OCI-LY3 (cell line): ENCODE results near the gene SIPA1L2.

ENCODE experiments used
- H2AFZ ChIP-seq: fragments of 200-600, 300-600 bp; shearing (Covaris generic); 2 replicates; pipeline ENCODE4 v1.6.0; 2014; ENCODE audit warnings: antibody characterized with exemption, low read depth, low read length
- H3K27ac ChIP-seq: fragments of 200-600, 300-600 bp; sonication (generic); 2 replicates; pipeline ENCODE4 v1.5.1; 2014; ENCODE audit warnings: mild to moderate bottlenecking, low read length, moderate library complexity, mixed read lengths
- H3K27me3 ChIP-seq: fragments of 200-600, 300-600 bp; sonication (generic); 2 replicates; pipeline ENCODE4 v1.6.1; 2014; ENCODE audit warnings: low read depth, low read length, mixed read lengths
- H3K36me3 ChIP-seq: fragments of 200-600, 300-600 bp; sonication (generic); replicated peaks from 2 replicates; pipeline ENCODE3; 2014; ENCODE audit warnings: low read depth, low read length, mixed read lengths
- H3K4me1 ChIP-seq: fragments of 300-600, 200-600 bp; sonication (generic); 2 replicates; pipeline ENCODE4 v1.6.1; 2014; ENCODE audit warnings: low read length, mixed read lengths
- H3K4me2 ChIP-seq: fragments of 200-600, 300-600 bp; sonication (generic); 2 replicates; pipeline ENCODE4 v1.6.1; 2014; ENCODE audit warnings: low read length, mixed read lengths
- H3K4me3 ChIP-seq: fragments of 300-600, 200-600 bp; sonication (generic); 2 replicates; pipeline ENCODE4 v1.5.1; 2014; ENCODE audit warnings: antibody characterized with exemption, mild to moderate bottlenecking, low read length, moderate library complexity
- H3K79me2 ChIP-seq: fragments of 300-600, 200-600 bp; shearing (Covaris generic); 2 replicates; pipeline ENCODE4 v1.6.1; 2014; ENCODE audit warnings: mild to moderate bottlenecking, low read length, mixed read lengths
- H3K9ac ChIP-seq: fragments of 300-600, 200-600 bp; shearing (Covaris generic); 2 replicates; pipeline ENCODE4 v1.6.0; 2014; ENCODE audit warnings: mild to moderate bottlenecking, low read length, moderate library complexity
- H3K9me3 ChIP-seq: fragments of 200-600, 300-600 bp; shearing (Covaris generic); 2 replicates; pipeline ENCODE4 v1.6.1; 2014; ENCODE audit warnings: low read length, mixed read lengths; ENCODE audit not compliant: insufficient read depth
- H4K20me1 ChIP-seq: fragments of 200-600, 300-600 bp; sonication (generic); 2 replicates; pipeline ENCODE4 v1.6.1; 2016; ENCODE audit warnings: low read length, mixed read lengths; ENCODE audit not compliant: insufficient read depth
- EZH2phosphoT487 ChIP-seq: fragments of 200-600 bp; shearing (Covaris generic); IDR thresholded peaks from 2 replicates; pipeline ENCODE4 v1.6.1; 2018; ENCODE audit warnings: antibody characterized with exemption, mixed run types, low read depth
- TF ChIP-seq, protein P1 (sequence below): fragments of 200-600, 300-600 bp; sonication (generic); IDR thresholded peaks from 2 replicates; pipeline ENCODE4 v1.5.1; 2014; ENCODE audit warnings: antibody characterized with exemption, low read length, low read depth

The SIPA1L2 gene

DNA sequence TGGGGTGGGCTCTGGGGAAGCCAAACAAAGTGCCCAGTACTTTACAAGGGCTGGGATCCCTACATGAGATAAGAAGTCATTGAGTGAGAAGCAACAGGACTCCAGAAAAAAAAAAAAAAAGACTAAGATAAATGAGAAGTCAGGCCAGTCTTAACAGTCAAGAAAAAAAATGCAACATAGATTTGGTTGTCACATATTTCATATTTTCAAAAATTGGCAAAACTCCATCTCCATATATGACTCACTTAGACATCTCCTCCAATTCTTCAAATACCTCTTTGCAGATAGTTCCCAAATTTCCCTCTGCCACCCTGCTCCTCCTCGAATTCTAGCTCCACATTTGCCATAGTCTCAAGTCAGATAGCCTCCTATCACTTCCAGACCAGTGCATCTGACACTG, 20.9 kb upstream of the SIPA1L2 start:
- no peak overlapping the region for H3K27ac ChIP-seq
- peaks cover 19% of the 10 kb centered on the region; the same call in 1 of the 2 replicates for H3K27me3 ChIP-seq
- H3K4me1 ChIP-seq, result no peaks in the 10 kb centered on the region
- no peak overlapping the region for H3K4me2 ChIP-seq
- H3K4me3 ChIP-seq, result no peak overlapping the region
- H3K79me2 ChIP-seq, result no peaks in the 10 kb centered on the region
- H4K20me1 ChIP-seq, result no peaks in the 10 kb centered on the region
- no peak overlapping the region for H2AFZ ChIP-seq
- no peak overlapping the region for H3K9ac ChIP-seq
- no peaks in the 10 kb centered on the region for H3K36me3 ChIP-seq
- H3K9me3 ChIP-seq, result no peaks in the 10 kb centered on the region
- TF ChIP-seq EZH2phosphoT487, result no peak
- TF ChIP-seq, protein P1, sequence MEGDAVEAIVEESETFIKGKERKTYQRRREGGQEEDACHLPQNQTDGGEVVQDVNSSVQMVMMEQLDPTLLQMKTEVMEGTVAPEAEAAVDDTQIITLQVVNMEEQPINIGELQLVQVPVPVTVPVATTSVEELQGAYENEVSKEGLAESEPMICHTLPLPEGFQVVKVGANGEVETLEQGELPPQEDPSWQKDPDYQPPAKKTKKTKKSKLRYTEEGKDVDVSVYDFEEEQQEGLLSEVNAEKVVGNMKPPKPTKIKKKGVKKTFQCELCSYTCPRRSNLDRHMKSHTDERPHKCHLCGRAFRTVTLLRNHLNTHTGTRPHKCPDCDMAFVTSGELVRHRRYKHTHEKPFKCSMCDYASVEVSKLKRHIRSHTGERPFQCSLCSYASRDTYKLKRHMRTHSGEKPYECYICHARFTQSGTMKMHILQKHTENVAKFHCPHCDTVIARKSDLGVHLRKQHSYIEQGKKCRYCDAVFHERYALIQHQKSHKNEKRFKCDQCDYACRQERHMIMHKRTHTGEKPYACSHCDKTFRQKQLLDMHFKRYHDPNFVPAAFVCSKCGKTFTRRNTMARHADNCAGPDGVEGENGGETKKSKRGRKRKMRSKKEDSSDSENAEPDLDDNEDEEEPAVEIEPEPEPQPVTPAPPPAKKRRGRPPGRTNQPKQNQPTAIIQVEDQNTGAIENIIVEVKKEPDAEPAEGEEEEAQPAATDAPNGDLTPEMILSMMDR, result no peak

DNA sequence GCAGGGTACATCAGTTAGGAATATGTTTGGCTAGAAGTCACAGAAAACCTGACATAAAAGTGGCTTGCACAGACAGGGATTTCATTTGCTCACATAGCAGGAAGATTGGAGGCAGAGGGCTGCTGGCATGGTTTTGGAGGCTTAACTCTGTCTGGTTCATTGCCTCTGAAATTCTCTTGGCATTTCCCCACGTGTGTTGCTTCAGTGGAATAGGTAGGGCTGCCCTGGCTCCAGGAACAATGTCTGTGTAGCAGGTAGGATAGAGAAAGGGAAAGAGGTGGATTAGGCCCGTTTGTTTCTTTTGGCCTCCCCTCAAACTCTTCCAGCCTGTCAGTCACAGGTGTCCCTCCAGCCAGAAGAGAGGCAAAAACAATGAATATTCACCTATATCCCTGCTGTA, 20.5 kb upstream of the SIPA1L2 start:
- H4K20me1 ChIP-seq, result no peaks in the 10 kb centered on the region
- H3K27ac ChIP-seq, result no peak overlapping the region
- no peak overlapping the region for H3K4me2 ChIP-seq
- no peak overlapping the region for H3K9ac ChIP-seq
- no peaks in the 10 kb centered on the region for H3K79me2 ChIP-seq
- no peaks in the 10 kb centered on the region for H3K4me1 ChIP-seq
- no peak overlapping the region for H2AFZ ChIP-seq
- no peak overlapping the region for H3K4me3 ChIP-seq
- H3K36me3 ChIP-seq, result no peaks in the 10 kb centered on the region
- H3K27me3 ChIP-seq, result peaks cover 19% of the 10 kb centered on the region; the same call in 1 of the 2 replicates
- H3K9me3 ChIP-seq, result no peaks in the 10 kb centered on the region
- TF ChIP-seq, protein P1, result no peak
- TF ChIP-seq EZH2phosphoT487, result no peak

DNA sequence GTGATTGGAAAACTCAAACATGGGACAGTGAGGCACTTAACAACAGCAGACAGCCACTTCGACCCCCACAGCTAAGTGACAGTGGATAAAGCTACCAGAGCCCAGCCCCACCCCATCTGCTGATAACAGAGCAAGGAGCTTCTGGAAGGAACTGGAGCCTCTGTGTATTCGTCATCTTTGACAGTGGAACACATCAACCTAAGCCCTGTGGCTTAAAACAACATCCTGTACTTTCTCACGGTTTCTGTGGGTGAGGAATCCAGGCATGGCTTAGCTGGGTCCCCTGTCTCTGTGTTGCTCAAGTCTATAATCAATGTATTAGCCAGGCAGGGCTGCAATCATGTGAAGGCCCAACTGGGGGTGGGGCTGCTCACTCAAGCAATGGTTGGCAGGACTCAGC, 18.4 kb upstream of the SIPA1L2 start:
- Histone ChIP-seq H3K4me2 (no peak overlapping the region), H3K36me3 (no peaks in the 10 kb centered on the region), H3K4me3 (no peak overlapping the region), H3K27ac (no peak overlapping the region), H4K20me1 (no peaks in the 10 kb centered on the region), H3K79me2 (no peaks in the 10 kb centered on the region), H3K27me3 (peaks cover 5% of the 10 kb centered on the region; the same call in 1 of the 2 replicates), H3K9me3 (no peaks in the 10 kb centered on the region), H3K9ac (no peak overlapping the region), H2AFZ (no peak overlapping the region), H3K4me1 (no peaks in the 10 kb centered on the region)
- TF ChIP-seq, protein P1, result no peak
- TF ChIP-seq EZH2phosphoT487, result no peak

DNA sequence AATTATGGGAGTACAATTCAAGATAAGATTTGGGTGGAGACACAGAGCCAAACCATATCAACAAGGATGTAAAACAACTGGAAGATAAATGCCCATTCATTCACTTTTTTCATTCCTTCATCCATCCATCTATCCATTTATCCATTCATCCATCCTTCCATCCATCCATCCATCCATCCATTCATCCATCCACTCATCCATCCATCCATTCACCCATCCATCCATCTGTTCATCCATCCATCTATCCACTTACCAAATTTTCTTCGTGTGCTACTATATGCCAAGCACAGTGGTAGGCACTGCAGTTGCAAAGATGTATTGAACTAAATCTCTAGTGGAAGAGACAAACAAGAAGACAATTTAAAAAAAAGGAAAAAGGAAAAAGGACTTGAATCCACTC, 14.3 kb upstream of the SIPA1L2 start:
- Histone ChIP-seq H3K9ac (no peak overlapping the region), H3K4me3 (no peak overlapping the region), H2AFZ (no peak overlapping the region), H3K79me2 (no peaks in the 10 kb centered on the region), H3K27ac (no peak overlapping the region), H3K4me2 (no peak overlapping the region), H3K4me1 (no peaks in the 10 kb centered on the region), H3K27me3 (peaks cover 5% of the 10 kb centered on the region; the same call in 1 of the 2 replicates), H3K36me3 (no peaks in the 10 kb centered on the region), H4K20me1 (no peaks in the 10 kb centered on the region), H3K9me3 (no peaks in the 10 kb centered on the region)
- TF ChIP-seq, protein P1, result no peak
- TF ChIP-seq EZH2phosphoT487, result no peak
